Esophagus squamous epithelium (tissue), 4 donors: Measurements from ENCODE around the gene NEK4.

Source experiments
- POLR2A ChIP-seq, 4 donors: fragments of 450-650 bp; IDR thresholded peaks; one replicate each; pipeline ENCODE4 v1.6.1; 2017; ENCODE audit warnings: antibody characterized with exemption in 4 of 4, mild to moderate bottlenecking in 4 of 4, moderate library complexity in 3 of 4
- TF ChIP-seq, protein P1 (sequence below), 6 experiments: fragments of 450-650 bp in 4 of 6; fragments of 200-600 bp in 2 of 6; sonication (generic) in 2 of 6; IDR thresholded peaks; one replicate each; pipeline ENCODE4 v1.5.1; 2016 to 2019; ENCODE audit warnings: antibody characterized with exemption in 6 of 6, mild to moderate bottlenecking in 4 of 6, moderate library complexity in 4 of 6

DNA sequence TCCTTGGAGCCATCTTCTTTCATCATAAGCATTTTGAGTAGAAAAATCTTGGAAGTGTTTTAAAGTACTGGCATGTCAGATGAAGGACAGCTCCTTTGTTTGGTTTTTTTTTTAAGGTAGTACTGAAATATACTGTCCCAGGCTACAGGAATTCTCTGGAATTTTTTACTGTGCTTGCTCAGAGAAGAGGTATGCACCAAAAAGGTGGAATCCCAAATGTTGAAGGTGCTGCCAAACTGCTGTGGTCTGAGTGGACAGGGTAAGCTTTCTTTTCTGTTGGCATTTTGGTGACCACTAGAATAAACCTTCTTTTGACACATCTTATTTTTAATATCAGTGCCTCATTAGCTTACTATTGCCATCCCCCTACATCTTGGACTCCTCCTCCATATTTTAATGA lies 77.7 kb downstream of the NEK4 start:
- TF ChIP-seq, protein P1, sequence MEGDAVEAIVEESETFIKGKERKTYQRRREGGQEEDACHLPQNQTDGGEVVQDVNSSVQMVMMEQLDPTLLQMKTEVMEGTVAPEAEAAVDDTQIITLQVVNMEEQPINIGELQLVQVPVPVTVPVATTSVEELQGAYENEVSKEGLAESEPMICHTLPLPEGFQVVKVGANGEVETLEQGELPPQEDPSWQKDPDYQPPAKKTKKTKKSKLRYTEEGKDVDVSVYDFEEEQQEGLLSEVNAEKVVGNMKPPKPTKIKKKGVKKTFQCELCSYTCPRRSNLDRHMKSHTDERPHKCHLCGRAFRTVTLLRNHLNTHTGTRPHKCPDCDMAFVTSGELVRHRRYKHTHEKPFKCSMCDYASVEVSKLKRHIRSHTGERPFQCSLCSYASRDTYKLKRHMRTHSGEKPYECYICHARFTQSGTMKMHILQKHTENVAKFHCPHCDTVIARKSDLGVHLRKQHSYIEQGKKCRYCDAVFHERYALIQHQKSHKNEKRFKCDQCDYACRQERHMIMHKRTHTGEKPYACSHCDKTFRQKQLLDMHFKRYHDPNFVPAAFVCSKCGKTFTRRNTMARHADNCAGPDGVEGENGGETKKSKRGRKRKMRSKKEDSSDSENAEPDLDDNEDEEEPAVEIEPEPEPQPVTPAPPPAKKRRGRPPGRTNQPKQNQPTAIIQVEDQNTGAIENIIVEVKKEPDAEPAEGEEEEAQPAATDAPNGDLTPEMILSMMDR (IDR thresholded peaks at IDR 0.05), result no peak
- no peak for TF ChIP-seq POLR2A (IDR thresholded peaks at IDR 0.05)
